Measurements from ENCODE around the gene SYCP2L.
"Not testable (repeated sequence)": the region's sequence is repeated elsewhere in the genome, so short reads cannot be mapped to it uniquely, and the experiment has no call there.

SYCP2L gene

DNA sequence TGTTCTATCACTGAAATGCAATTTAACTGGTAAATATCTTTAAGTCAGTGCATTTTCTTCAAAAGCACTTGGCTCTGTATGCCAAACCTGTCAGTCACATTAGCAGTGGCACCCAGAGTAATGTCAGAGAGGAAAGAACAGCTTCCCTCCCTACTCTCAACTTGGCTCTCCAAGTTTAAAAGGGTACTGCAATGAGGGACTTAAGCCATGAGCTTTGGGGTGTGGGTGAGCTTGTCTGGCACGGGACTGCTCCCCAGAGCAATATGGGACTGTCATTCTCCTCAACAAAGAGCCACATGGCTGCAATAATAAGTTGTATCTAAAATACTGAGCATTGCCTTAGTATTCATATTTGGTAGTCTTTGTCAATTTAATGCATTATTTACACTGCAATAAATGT lies 9.0 kb upstream of the SYCP2L start:
- no peak for DNase-seq (ENCODE audit: extremely low read depth in 1 of 2, low read depth in 1 of 2)

- no peak for DNase-seq (ENCODE audit: extremely low read depth in 1 of 2, low read depth in 1 of 2)
These were observed 6.5 kb upstream of the SYCP2L start for GRCh38 chr6:10880366-10880765.

DNA sequence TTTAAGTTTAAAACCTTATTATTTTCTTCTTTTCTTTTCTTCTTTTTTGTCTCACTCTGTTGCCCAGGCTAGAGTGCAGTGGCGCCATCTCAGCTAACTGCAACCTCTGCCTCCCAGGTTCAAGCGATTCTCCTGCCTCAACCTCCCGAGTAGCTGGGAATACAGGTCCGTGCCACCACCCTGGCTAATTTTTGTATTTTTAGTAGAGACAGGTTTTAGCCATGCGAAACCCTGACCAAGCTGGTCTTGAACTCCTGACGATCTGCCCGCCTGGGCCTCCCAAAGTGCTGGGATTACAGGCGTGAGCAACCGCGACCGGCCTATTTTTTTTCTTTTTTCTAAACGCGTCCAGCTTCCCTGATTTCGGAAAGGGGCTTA lies 4.6 kb upstream of the SYCP2L start:
- not testable (repeated sequence) for DNase-seq (ENCODE audit: extremely low read depth in 1 of 2, low read depth in 1 of 2)

DNA sequence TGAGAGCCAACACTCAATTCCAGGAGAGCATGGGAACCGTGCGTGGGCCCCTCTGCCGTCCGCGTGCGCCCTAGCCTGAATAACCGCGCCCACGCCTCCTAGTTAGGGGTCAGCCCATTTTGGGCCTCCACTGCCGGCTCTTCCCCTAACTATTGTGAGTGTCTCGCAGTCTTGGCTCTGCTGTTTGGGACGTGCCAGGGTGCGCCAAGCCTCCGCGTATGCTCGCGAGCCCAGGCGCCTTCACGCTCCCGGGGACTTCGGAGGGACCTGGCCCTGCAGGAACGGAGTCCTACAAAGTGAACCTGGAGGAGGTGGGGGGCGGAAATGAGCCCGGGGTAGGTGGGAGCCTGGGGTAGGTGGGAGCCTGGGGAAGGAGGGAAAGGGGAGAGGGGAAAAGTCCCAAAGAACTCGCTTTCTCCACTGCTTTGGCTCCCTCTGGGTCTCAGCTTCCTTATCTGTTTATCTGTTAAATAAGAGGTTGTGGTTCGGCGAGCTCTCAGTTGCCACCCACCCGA lies 4.1 kb upstream of the SYCP2L start:
- DNase-seq (ENCODE audit: extremely low read depth in 1 of 2, low read depth in 1 of 2): no peak

DNA sequence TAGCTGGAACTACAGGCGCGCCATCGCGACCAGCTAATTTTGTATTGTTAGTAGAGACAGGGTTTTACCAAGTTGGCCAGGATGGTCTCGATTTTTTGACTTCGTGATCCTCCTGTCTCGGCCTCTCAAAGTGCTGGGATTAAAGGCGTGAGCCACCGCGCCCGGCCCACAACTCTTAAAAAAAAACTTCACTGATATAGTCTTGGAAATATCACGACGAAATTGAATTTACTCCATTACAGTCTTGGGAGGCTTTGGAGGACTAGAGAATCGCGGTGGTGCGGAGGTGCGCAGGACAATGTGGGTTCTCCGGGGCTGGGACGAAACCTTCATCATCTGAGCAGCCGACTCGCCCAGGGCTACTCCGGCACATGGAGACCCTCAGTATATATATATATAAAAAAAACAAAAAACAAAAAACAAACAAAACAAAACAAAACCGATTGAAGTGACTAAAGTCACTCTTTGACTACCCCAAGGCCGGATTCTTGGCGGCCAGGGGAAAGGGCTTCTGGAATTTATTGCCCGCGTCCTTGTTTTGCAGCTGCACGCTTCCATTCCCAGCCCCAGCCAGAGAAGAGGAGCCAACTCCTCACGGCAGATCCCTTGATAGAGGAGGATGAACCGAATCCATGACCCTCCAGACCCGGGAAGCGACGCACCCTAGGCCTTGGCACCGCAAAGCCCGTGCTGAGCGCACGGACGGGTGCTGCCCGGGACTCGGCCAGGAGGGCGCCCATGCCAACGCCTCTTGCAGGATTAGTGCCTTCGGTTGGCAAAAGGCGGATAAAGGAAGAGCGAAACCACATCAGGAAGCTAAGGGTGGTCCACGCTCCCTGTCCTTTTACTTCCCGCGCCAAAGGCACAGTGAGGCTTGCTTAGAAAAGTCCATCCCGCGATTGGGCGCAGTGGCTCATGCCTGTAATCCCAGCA lies 3.3 kb upstream of the SYCP2L start:
- no peak for DNase-seq (ENCODE audit: extremely low read depth in 1 of 2, low read depth in 1 of 2)

- no peak for DNase-seq (ENCODE audit: extremely low read depth in 1 of 2, low read depth in 1 of 2)
These were observed 2.4 kb upstream of the SYCP2L start for GRCh38 chr6:10884245-10884972.

DNA sequence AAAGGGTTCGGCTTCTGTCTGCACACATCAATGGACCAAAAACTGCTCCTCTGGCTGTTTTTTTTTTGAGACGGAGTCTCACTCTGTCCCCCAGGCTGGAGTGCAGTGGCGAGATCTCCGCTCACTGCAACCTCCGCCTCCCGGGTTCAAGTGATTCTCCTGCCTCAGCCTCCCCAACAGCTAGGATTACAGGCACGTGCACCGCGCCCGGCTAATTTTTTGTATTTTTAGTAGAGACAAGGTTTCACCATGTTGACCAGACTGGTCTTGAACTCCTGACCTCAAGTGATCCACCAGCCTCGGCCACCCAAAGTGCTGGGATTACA lies 524 bp upstream of the SYCP2L start:
- not testable (repeated sequence) for DNase-seq (ENCODE audit: extremely low read depth in 1 of 2, low read depth in 1 of 2)

GRCh38 chr6:10890151-10890550 lies 3.3 kb downstream of the SYCP2L start:
- no peak for DNase-seq (ENCODE audit: extremely low read depth in 1 of 2, low read depth in 1 of 2)

DNA sequence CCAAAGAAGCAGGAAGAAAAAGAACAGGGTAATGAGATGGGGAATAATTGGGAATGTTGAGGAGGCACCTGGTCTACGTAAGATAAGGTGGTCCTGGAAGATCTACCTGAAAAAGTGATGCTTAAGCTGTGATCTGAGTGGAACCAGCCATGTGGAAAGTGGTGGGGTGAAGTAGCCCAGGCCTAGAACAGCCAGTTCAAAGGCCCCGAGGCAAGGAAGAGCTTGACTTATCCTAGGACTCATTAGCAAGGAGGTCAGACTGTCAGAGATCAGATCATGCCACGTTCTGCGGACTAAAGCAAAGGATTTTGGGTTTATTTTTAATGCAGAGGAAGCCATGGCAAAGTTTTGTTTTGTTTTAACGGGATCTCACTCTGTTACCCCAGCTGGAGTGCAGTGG lies 5.1 kb downstream of the SYCP2L start:
- no peak for DNase-seq (ENCODE audit: extremely low read depth in 1 of 2, low read depth in 1 of 2)

DNA sequence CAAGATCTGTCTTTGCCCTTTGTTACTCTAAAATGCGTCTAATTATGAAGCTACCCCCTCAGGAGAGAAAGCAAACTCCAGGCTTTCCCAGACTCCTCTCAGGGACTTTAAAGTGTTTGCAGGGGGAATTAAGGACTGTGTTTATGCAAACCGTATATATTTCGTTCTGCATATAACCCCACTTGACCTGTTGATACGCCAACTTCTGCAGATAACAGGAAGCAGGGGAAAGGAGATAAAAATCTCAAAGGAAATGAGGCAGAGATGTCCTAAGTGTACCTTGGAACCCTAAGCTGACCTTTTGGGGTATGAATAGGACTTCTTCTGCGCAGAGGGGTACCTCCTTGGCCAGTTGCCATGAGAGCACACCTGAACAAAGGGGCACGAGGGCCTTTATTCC lies 8.1 kb downstream of the SYCP2L start:
- no peak for DNase-seq (ENCODE audit: extremely low read depth in 1 of 2, low read depth in 1 of 2)

- no peak for DNase-seq (ENCODE audit: extremely low read depth in 1 of 2, low read depth in 1 of 2)
These were observed 9.8 kb downstream of the SYCP2L start for GRCh38 chr6:10896691-10897090.

- DNase-seq (ENCODE audit: extremely low read depth in 1 of 2, low read depth in 1 of 2): no peak
These were observed 14.9 kb downstream of the SYCP2L start for GRCh38 chr6:10901770-10902169.

DNA sequence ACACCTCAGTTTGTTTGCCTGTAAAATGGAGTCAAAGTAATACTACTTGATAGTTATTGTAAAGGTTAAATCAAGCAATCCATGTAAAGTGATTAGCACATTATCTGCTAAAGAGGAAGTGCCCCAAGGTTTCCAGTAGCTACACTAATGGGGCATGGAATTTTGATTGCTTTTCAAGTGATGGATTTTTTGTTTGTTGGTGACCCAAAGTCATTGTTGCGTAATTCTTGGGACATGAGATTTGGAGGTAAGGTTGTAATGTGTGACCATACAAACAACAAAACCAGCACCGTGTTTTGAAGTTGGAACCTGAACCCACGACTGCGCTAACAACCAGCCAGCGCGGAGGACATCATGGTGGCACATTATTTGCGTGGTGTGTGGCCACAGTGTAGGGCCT lies 17.2 kb downstream of the SYCP2L start:
- DNase-seq (ENCODE audit: extremely low read depth in 1 of 2, low read depth in 1 of 2): no peak

DNA sequence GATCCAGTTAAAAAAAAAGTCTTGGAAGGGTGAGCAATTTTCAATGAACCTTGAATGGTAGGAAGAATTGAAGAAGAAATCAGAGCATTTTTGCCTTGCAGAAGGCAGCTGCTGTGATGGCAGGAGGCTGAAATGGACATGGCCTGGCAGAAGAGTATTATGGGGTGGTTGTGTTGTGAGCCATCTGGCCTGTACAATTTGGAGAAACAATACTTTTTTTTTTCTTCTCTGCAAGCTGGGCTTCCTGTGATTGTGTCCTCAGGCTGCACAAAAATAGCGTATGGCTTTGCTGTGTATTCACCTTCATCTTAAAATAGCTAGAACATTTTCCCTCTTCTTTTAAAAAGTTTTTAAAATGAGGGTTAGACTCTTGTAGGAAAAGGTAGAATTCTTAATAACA lies 21.4 kb downstream of the SYCP2L start:
- no peak for DNase-seq (ENCODE audit: extremely low read depth in 1 of 2, low read depth in 1 of 2)

- DNase-seq (ENCODE audit: extremely low read depth in 1 of 2, low read depth in 1 of 2): not testable (repeated sequence)
These were observed 32.7 kb downstream of the SYCP2L start for GRCh38 chr6:10919520-10919919.

GRCh38 chr6:10933126-10933525 lies 46.3 kb downstream of the SYCP2L start:
- DNase-seq (ENCODE audit: extremely low read depth in 1 of 2, low read depth in 1 of 2): no peak

GRCh38 chr6:10939840-10940239 lies 53.0 kb downstream of the SYCP2L start:
- DNase-seq (ENCODE audit: extremely low read depth in 1 of 2, low read depth in 1 of 2): no peak

DNA sequence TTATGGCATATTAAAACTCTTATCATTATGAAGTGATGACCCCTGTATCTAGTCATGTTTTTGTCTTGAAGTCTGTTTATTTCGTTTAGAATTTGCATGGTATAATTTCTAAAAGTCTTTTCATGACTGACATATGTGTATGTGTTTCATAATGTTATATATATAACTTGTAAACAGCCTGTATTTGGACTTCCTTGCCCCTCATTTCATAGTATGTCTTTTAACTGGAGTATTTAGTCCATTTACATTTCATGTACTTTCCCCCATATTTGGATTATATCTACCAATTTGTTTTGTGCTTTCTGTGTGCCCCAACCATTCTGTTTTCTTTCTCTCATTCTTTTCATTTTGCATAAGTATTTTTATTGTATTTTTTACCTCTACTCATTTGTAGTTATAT lies 59.0 kb downstream of the SYCP2L start:
- DNase-seq (ENCODE audit: extremely low read depth in 1 of 2, low read depth in 1 of 2): no peak

GRCh38 chr6:10947966-10948365 lies 61.1 kb downstream of the SYCP2L start:
- DNase-seq (ENCODE audit: extremely low read depth in 1 of 2, low read depth in 1 of 2): no peak

GRCh38 chr6:10949579-10950490 lies 63.0 kb downstream of the SYCP2L start:
- DNase-seq (ENCODE audit: extremely low read depth in 1 of 2, low read depth in 1 of 2): no peak

DNA sequence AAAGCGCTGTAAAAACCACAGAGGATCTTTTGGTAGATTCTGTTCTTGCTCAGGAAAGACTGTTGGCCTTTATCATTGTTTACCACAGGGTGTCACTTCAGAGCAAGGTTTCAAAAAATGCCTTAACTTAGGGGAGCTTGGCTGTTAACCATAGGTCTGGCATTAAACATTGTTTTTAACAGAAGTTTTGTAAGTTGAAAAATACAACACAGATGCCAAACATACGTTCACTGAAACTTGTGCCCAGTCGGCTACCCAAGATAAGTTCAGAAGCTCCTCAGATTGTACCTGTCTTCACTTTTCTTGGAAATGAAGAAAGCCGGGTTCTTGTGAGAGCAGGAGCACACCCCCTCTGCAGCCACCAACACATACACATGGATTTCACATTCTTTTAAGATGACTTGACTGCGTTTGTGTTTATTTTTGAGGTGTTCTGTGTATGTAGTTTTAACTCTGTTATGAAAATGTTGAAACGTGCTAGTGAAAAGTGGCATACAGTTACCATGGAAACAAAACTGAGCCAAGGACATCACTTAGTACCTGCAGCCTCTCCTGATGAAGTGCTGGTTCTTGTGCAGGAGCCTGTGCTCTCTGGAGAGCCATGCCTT lies 64.9 kb downstream of the SYCP2L start:
- no peak for DNase-seq (ENCODE audit: extremely low read depth in 1 of 2, low read depth in 1 of 2)
